ENCODE data around the gene ANO10.

Gene ANO10

GRCh38 chr3:43317461-43318316 is 304.1 kb downstream of the ANO10 start:
- Histone ChIP-seq H3K4me2 (ENCODE audit: insufficient read depth, low read length) (no peak overlapping the region), H4K20me1 (ENCODE audit: insufficient read depth, low read length) (peaks cover 8% of the 10 kb centered on the region; the same call in 1 of the 2 replicates), H3K4me1 (ENCODE audit: insufficient read depth, low read length) (no peaks in the 10 kb centered on the region), H3K79me2 (ENCODE audit: insufficient read depth, low read length) (peaks cover 75% of the 10 kb centered on the region), H3K9ac (ENCODE audit: low read depth, low read length) (no peak overlapping the region), H2AFZ (ENCODE audit: low read depth, low read length) (no peak overlapping the region), H3K27me3 (ENCODE audit: insufficient read depth, low read length, poor library complexity) (no peaks in the 10 kb centered on the region), H3K4me3 (ENCODE audit: low read depth in 1 of 2, low read length in 2 of 2) (no peak overlapping the region), H3K36me3 (ENCODE audit: insufficient read depth, low read length) (no peaks in the 10 kb centered on the region; the same call in none of the 2 replicates), H3K9me3 (ENCODE audit: insufficient read depth, low read length, severe bottlenecking) (no peaks in the 10 kb centered on the region), H3K27ac (ENCODE audit: low read length) (no peak overlapping the region)
- no peak for DNase-seq
- no peak for ATAC-seq (ENCODE audit: insufficient read depth, low read depth)
- TF ChIP-seq EZH2 (IDR thresholded peaks at IDR 0.05; ENCODE audit: borderline replicate concordance, low read depth, low read length, severe bottlenecking) (no peak), CTCF (IDR thresholded peaks at IDR 0.05; ENCODE audit: borderline replicate concordance, extremely low read depth, low read length, poor library complexity, severe bottlenecking) (no peak)

GRCh38 chr3:43316783-43317460 is 304.9 kb downstream of the ANO10 start:
- TF ChIP-seq CTCF (IDR thresholded peaks at IDR 0.05; ENCODE audit: borderline replicate concordance, extremely low read depth, low read length, poor library complexity, severe bottlenecking) (no peak), EZH2 (IDR thresholded peaks at IDR 0.05; ENCODE audit: borderline replicate concordance, low read depth, low read length, severe bottlenecking) (no peak)
- H4K20me1 ChIP-seq (ENCODE audit: insufficient read depth, low read length), result peaks cover 8% of the 10 kb centered on the region; the same call in 1 of the 2 replicates
- no peak overlapping the region for H3K4me2 ChIP-seq (ENCODE audit: insufficient read depth, low read length)
- H3K27me3 ChIP-seq (ENCODE audit: insufficient read depth, low read length, poor library complexity), result no peaks in the 10 kb centered on the region
- no peak for DNase-seq
- no peaks in the 10 kb centered on the region for H3K4me1 ChIP-seq (ENCODE audit: insufficient read depth, low read length)
- H3K36me3 ChIP-seq (ENCODE audit: insufficient read depth, low read length), result no peaks in the 10 kb centered on the region; the same call in none of the 2 replicates
- H3K9ac ChIP-seq (ENCODE audit: low read depth, low read length), result no peak overlapping the region
- no peak overlapping the region for H2AFZ ChIP-seq (ENCODE audit: low read depth, low read length)
- no peak for ATAC-seq (ENCODE audit: insufficient read depth, low read depth)
- H3K79me2 ChIP-seq (ENCODE audit: insufficient read depth, low read length), result peaks cover 78% of the 10 kb centered on the region
- H3K9me3 ChIP-seq (ENCODE audit: insufficient read depth, low read length, severe bottlenecking), result no peaks in the 10 kb centered on the region
- no peak overlapping the region for H3K27ac ChIP-seq (ENCODE audit: low read length)
- no peak overlapping the region for H3K4me3 ChIP-seq (ENCODE audit: low read depth in 1 of 2, low read length in 2 of 2)

Measured in DND-41 (cell line).